PFSK-1 (cell line): ENCODE results near the gene MAPK1.

Source experiments
- FOXP2 ChIP-seq: optimal IDR thresholded peaks from 2 replicates; pipeline ENCODE3; 2011; ENCODE audit warnings: borderline replicate concordance, control low read depth, inconsistent platforms; ENCODE audit not compliant: insufficient read depth; ENCODE audit errors: extremely low read length, extremely low read depth
- POLR2AphosphoS5 ChIP-seq: IDR thresholded peaks from 2 replicates; pipeline ENCODE4 v1.6.1; 2012; ENCODE audit warnings: low read depth, mild to moderate bottlenecking, control low read depth, low read length, moderate library complexity
- SIN3A ChIP-seq: IDR thresholded peaks from 2 replicates; pipeline ENCODE4 v1.6.1; 2012; ENCODE audit warnings: mild to moderate bottlenecking, low read length, moderate library complexity, borderline replicate concordance; ENCODE audit not compliant: insufficient read depth
- TAF1 ChIP-seq: IDR thresholded peaks from 2 replicates; pipeline ENCODE4 v1.6.1; 2012; ENCODE audit warnings: low read length, control low read depth, borderline replicate concordance; ENCODE audit not compliant: insufficient read depth
- TF ChIP-seq, protein P1 (sequence below), 2 experiments: IDR thresholded peaks; 2 replicates each; pipeline versions ENCODE4 v1.6.1 to v1.8.0; 2011 to 2012; ENCODE audit warnings: low read depth in 2 of 2, low read length in 2 of 2, control low read depth in 1 of 2, inconsistent platforms in 1 of 2, mild to moderate bottlenecking in 1 of 2, moderate library complexity in 1 of 2; ENCODE audit not compliant: insufficient read depth in 1 of 2

The MAPK1 gene

DNA sequence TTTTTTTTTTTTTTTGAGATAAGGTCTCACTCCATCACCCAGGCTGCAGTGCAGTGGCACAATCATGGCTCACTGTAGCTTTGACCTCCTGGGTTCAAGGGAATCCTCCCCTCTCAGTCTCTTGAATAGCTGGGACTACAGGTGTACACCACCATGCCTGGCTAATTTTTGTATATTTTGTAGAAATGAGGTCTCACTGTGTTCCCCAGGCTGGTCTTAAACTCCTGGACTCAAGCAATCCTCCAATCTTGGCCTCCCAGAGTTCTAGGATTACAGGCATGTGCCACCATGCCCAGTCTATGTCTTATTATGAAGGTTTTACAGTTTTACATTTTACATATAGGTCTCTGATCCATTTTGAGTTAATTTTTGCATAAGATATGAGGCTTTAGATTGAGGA lies 20.4 kb upstream of the MAPK1 start:
- TF ChIP-seq SIN3A = no peak
- no peak for TF ChIP-seq FOXP2
- TF ChIP-seq, protein P1, sequence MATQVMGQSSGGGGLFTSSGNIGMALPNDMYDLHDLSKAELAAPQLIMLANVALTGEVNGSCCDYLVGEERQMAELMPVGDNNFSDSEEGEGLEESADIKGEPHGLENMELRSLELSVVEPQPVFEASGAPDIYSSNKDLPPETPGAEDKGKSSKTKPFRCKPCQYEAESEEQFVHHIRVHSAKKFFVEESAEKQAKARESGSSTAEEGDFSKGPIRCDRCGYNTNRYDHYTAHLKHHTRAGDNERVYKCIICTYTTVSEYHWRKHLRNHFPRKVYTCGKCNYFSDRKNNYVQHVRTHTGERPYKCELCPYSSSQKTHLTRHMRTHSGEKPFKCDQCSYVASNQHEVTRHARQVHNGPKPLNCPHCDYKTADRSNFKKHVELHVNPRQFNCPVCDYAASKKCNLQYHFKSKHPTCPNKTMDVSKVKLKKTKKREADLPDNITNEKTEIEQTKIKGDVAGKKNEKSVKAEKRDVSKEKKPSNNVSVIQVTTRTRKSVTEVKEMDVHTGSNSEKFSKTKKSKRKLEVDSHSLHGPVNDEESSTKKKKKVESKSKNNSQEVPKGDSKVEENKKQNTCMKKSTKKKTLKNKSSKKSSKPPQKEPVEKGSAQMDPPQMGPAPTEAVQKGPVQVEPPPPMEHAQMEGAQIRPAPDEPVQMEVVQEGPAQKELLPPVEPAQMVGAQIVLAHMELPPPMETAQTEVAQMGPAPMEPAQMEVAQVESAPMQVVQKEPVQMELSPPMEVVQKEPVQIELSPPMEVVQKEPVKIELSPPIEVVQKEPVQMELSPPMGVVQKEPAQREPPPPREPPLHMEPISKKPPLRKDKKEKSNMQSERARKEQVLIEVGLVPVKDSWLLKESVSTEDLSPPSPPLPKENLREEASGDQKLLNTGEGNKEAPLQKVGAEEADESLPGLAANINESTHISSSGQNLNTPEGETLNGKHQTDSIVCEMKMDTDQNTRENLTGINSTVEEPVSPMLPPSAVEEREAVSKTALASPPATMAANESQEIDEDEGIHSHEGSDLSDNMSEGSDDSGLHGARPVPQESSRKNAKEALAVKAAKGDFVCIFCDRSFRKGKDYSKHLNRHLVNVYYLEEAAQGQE (IDR thresholded peaks at IDR 0.05; ENCODE audit: insufficient read depth in 1 of 2, low read depth in 2 of 2, low read length in 2 of 2) = no peak
- TF ChIP-seq TAF1 = no peak
- TF ChIP-seq POLR2AphosphoS5 = no peak

DNA sequence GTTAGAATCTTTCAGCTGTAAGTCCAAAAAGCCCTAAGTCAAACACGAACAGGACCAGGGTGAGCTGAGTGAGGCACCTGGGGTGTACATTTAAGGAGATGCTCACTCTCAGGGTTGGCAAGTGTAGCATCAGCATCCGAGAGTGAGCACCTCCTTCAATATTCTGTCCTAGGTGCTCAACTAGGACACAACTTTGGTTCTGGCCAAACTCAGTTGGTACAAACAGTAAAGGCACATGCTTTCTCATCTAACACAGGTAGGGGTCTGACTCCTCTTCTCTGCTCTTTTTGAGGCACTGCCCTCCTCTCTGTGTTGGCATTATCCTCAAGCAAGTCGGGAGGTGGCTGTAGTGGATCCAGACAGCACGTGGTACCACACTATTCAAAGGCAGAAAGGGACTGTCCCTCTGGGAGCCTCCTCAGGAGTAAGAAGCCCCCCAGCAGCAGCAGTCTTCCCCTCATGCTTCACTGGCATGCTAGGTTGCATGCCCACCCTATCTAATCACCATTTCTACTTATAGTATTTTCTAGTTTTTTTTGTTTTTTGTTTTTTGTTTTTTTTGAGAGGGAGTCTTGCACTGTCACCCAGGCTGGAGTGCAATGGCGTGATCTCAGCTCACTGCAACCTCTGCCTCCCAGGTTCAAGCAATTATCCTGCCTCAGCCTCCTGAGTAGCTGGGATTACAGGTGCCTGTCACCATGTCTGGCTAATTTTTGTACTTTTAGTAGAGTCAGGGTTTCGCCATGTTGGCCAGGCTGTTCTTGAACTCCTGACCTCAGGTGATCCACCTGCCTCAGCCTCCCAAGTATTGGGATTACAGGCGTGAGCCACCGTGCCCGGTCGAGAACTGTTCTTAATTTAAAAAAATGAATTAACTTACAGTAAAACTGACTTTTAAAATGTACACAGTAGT lies 14.7 kb upstream of the MAPK1 start:
- TF ChIP-seq POLR2AphosphoS5 = no peak
- TF ChIP-seq, protein P1 (IDR thresholded peaks at IDR 0.05; ENCODE audit: insufficient read depth in 1 of 2, low read depth in 2 of 2, low read length in 2 of 2) = no peak
- no peak for TF ChIP-seq SIN3A
- no peak for TF ChIP-seq TAF1
- TF ChIP-seq FOXP2 = no peak

DNA sequence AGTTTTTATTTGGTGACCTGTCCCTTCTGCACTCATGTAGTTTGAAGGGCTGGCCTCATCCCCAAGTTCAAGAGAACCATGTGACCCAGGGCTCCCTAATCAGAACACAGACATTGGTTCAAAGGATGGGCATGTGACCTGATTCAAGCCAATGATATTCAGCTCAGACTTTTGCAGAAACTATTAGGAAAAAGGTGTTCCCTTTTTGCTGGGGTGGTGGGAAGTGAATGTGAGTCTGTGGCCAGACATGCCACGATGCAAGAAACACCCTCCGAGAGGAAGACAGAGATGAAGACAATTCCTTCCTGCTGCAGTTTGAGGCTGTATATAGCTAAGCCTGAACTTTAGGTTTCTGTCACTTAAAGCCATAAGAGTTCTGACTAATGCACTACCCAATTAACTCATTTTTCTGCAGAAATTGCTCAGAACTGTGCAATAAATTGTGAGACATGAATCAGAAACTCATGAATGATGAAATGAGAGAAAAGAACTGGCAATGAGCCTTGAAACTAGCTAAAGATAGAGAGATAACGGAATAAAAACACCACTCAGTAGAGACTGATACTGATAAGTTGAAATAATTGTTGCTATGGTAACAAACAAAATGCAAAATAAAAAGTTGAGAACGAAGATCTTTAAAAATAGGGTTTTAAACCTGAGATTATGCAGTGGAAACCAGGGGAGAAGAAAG lies 9.2 kb upstream of the MAPK1 start:
- TF ChIP-seq POLR2AphosphoS5 (no peak), FOXP2 (no peak), SIN3A (no peak), TAF1 (no peak)
- TF ChIP-seq, protein P1 (IDR thresholded peaks at IDR 0.05; ENCODE audit: insufficient read depth in 1 of 2, low read depth in 2 of 2, low read length in 2 of 2) = no peak

DNA sequence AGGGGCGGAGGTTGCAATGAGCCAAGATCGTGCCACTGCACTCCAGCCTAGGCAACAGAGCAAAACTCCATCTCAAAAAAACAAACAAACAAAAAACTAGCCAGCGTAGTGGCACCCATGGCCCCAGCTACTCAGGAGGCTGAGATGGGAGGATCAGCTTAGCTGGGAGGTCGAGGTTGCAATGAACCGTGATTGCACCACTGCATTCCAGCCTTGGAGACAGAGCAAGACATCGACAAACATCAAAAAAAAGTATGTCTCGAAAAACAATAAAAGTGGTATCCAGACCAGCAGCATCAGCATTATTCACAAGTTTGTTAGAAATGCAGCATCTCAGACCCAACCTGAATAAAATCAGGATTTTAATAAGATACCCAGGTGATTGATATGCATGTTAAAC lies 6.2 kb upstream of the MAPK1 start:
- TF ChIP-seq SIN3A (no peak), TAF1 (no peak), POLR2AphosphoS5 (no peak), FOXP2 (no peak)
- TF ChIP-seq, protein P1 (IDR thresholded peaks at IDR 0.05; ENCODE audit: insufficient read depth in 1 of 2, low read depth in 2 of 2, low read length in 2 of 2) = no peak
